ENCODE measurements around the gene CLRN2.

Gene CLRN2, protein sequence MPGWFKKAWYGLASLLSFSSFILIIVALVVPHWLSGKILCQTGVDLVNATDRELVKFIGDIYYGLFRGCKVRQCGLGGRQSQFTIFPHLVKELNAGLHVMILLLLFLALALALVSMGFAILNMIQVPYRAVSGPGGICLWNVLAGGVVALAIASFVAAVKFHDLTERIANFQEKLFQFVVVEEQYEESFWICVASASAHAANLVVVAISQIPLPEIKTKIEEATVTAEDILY

DNA sequence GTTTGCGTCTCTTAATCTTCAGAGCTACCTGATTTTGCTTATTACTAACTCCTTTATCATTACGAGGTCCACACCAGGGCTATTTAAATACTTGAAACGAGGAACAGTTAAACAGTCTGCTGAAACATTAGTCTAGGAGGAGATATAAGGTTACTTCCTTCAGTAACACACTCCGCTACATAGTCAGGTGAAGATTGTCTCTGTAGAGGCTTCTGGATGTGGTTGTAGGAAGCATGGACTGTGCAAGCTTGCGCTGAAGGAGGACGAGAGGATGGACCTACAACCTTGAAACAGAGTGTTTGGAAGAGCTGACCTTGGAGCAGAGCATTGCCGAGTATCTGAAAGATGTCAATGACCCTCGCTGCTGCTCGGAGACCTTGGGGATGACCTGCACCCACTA lies at the start of gene CLRN2:
Gene CLRN2 (plus strand): TSS at position 301 of the 400 bp plus-strand sequence. CDS start 102 bp downstream, outside the sequence.
- DNase-seq (ENCODE audit: low spot score), result no peak

DNA sequence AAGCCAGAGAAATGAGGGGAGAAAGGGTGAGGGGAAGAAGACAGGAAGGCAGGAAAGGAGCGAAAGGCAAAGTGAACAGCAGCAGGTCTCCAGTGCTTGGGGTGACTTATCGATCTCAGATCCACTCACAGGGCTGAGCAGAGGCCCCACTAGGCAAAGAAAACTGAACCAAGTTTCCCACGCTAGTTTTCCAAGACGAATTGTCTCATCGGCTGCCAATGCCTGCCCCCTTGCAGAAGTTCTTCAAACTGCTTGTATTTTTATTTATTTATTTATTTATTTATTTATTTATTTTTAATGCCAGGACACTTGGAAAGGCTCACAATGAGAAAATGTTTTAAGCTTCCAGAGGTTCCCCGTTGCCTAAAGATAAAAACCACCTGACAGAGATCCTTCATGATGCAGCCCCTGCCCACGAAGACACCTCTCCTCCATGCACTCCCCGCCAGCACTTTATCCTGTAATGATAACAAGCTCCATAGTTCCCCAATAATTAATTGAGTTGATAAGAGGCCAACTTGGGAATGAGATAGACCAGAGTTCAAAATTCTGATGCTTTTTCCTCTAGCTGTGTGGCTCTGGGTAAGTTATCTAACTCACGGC lies 46.2 kb upstream of the CLRN2 start:
- DNase-seq (ENCODE audit: low spot score), result no peak

GRCh38 chr4:17469931-17470674 lies 44.9 kb upstream of the CLRN2 start:
- no peak for DNase-seq (ENCODE audit: low spot score)

GRCh38 chr4:17475481-17475880 lies 39.5 kb upstream of the CLRN2 start:
- no peak for DNase-seq (ENCODE audit: low spot score)

DNA sequence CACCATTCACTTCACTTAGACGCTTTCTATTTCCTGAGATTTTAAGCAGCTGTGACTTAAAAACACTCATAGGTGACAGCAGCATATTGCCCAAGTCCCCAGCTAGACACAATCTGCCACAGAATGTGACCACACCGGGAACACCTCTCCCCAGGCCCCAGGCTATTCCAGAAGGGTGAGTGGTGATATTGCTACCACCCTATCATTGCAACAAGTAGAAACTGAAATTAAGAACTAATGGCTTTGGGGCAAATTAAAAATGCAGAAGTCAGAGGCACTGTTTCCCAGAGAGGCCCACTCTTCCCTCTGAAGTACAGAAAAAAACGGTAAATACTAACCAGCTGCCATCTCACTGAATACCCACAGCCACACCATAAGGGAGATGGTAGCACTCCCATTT lies 38.1 kb upstream of the CLRN2 start:
- no peak for DNase-seq (ENCODE audit: low spot score)

- no peak for DNase-seq (ENCODE audit: low spot score)
Observed at GRCh38 chr4:17477774-17478472, 37.0 kb upstream of the CLRN2 start.

GRCh38 chr4:17480210-17480927 lies 34.6 kb upstream of the CLRN2 start:
- DNase-seq (ENCODE audit: low spot score), result no peak

DNA sequence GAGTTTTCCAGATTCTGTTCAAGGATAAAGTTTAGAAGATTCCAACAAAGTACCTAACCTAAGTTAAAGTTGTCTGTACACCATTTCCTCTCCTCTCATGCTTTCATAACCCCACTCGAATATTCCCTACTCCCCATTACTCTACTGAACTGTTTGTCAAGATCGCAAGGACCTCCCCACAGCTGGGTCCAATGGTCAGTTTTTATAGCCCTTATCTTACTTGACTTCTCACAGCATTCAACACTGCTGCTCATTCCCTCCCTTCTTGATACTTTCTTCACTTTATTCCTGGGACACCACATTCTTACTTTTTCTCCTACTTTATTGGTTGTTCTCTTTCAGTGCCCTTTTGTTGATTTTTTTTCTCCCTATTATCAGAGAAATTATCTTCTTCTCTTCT lies 34.0 kb upstream of the CLRN2 start:
- DNase-seq (ENCODE audit: low spot score), result no peak

- DNase-seq (ENCODE audit: low spot score), result no peak
Observed at GRCh38 chr4:17482716-17483115, 32.2 kb upstream of the CLRN2 start.

GRCh38 chr4:17489123-17489522 lies 25.8 kb upstream of the CLRN2 start:
- DNase-seq (ENCODE audit: low spot score), result no peak

DNA sequence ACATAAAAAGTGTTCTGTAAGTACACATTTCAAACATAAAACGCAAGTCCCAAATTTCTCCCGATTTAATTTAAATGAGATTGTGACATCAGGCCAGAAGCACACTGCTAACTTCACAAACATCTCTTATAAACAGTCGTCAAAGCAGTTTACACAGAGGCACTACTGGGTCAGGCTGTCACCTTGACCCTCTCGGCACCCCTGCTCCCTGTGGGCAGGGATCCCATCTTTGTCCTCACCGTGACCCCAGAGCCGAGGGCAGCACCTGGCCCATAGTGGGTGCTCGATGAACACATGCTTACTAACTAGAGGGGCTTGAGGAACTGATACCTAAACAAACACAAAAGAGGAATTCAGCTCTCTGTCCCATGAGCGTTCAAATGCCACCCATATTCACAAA lies 25.2 kb upstream of the CLRN2 start:
- no peak for DNase-seq (ENCODE audit: low spot score)

DNA sequence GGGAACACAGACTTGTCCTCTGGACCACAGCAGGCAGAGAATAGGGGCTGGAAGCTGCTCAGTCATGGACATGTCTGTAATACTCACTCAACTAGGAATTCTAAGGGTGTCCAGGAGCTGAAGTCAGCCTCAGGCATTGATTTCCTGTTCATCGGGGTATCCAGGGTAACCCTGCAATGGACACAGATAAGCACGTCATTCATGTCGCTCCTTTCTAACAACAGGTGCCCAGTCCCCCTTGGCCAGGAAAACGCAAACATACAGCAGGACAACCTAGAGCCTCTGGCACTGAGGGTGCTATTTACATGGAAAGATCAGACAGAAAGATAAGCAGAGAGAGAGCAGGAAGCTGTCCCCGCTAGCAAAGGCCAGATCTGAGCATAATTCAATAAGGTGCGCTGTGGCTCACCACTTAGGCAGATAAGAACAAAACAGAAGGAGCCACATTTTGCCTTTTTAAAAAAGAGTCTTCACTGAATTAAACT lies 24.3 kb upstream of the CLRN2 start:
- no peak for DNase-seq (ENCODE audit: low spot score)

DNA sequence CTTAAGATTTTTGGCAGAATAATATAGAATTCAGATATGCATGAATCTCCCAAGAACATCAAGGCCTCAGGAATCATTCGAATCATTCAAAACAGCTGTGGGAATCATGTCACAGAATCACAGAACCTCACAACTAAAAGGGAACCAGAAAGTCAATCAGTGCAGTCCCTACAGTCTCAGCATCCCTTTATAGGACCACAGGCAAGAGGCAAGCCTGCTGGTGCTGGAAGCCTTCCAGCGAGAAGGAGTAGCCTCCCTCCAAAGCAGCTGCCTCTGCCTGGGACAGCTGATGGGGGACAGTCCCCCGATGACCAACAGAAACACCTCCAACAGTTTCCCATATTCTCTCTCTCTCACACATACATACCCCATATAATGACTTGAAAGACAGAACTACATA lies 23.8 kb upstream of the CLRN2 start:
- no peak for DNase-seq (ENCODE audit: low spot score)

DNA sequence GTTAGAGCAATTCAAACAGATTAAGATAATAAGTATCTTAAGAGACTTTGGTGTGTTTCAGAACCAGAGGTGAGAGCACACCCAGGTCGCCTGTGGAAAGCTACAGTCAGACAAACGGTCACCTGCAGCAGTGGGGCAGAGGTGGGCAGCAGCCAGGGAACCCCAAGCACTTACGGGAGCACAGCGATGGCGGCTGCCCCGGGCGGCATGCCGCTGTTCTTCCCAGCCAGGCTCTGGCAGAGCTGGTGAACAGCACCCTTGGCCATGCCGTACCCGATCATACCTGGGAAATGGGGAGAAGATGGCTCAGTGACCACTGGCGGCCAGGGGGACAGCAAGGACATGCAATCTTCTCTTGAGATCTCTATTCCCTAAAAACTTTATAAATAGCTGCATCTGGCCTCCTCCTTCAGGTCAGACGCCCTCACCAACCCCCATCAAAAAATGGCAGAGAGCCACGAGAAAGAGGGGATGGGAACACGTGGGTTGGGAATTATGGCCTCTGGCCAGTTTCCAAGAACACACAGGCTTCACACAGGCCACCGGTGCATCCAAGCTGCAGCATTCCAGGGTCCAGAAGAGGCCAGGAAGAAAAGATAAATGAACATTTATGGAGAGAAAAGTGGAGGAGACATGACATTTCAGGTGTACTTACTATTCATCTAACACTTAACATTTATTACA lies 22.8 kb upstream of the CLRN2 start:
- no peak for DNase-seq (ENCODE audit: low spot score)

DNA sequence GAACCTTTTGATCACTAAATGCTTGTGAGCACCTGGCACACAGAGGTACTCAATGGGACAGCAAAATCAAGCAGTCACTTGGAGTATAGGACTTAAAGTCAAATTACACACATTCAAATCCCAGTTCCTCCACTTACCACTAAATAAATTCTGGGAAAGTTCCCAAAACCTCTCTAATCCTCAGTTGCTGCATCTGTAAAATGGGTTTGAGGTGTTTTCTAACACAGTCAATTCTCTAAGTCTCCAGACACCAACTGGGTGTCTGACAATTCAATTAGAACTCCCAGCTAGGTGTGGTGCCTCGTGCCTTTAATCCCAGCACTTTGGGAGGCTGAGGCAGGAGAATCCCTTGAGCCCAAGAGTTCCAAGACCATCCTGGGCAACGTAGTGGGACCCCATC lies 22.1 kb upstream of the CLRN2 start:
- no peak for DNase-seq (ENCODE audit: low spot score)

DNA sequence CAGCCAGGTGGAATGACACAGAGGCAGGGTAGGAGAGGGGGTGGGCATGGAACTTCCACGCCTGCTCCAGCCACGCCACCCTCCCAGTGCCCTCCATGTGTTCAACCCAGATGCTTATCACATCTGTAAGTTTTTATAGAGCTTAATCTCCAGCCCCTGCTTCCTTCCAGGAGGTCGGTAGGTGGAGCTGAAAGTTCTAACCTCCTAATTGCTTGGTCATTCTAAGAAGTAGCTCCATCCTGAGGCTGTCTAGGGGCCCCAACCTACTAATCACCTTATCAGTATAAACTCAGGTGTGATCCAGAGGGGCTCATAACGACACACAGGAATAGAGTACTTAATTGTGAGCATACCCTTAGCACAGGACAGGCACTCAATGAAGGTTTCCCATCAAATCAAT lies 21.3 kb upstream of the CLRN2 start:
- no peak for DNase-seq (ENCODE audit: low spot score)

DNA sequence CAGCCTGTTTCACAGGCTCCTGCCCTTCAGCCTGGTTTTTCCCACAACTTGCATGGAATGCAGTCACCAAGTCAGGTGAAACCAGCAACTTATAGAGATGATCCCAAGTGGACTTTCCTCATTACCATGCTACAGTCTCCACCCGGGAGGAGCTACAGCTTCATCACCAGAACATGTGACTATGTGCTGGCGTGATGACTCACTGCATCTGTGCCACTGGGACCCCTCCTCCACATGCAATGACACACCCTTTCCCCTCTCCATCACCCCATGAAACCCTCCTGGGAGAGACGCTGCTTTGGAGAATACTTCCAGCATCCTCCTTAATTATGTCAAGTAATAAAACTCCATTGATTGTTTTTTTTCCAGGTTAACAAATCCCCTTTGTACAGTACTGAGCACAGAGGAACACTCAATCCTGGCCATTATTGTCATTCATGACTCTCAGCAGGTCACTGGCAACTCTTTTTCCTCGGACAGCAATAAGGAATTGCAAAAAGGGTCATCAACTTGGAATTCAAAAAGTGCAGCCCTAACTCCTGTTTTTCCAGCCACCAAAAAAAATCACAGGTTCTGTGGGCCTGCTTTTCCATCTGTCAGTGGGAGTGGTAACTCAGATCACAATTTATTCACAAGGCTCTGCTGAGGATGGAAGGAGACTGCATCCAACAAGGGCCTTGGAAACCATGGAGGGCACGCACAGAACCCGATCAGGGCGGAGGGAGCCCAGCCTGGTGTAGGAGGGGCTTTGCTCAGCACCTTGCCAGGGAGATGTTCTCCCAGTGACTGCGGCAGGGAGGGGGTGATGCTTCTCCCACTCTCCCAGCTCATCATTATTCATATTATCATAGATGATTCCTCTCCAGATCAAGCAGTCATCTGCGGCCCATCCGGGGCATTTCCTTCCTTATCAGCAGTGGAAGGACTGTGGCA lies 20.4 kb upstream of the CLRN2 start:
- DNase-seq (ENCODE audit: low spot score), result no peak

DNA sequence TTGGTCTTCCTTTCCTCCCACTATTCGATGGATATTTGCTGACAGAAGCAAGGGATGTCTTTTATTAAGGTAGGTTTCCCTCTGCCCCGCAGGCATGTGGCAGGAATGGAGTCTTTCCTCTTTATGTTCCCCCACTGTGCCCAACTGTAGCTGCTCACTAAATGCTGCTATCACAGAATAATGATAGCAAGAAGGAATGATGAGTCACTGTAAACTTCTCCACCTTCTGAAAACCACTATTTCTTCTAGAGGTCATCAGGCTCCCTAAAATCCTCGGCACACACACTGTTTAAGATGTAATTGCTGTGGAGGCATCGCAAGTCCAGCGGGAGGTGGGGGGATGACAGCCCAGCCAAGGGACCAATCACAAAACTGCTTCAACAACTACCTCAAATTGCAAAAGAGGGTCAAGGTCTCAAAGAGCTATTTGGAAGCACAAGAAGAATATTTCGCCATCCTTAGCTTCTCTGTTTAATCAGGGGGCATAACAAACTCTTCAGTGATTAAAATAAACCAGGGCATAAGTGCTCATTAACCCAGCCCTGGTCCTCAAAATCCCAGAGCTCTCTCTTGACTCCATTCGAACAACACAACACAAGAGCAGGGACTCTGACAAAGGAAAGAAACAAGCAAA lies 17.0 kb upstream of the CLRN2 start:
- no peak for DNase-seq (ENCODE audit: low spot score)

GRCh38 chr4:17500574-17500973 lies 14.4 kb upstream of the CLRN2 start:
- DNase-seq (ENCODE audit: low spot score), result no peak

GRCh38 chr4:17502756-17503155 lies 12.2 kb upstream of the CLRN2 start:
- no peak for DNase-seq (ENCODE audit: low spot score)

Data from CD4-positive, alpha-beta T cell treated with Interleukin-15 for 4 hours (primary cell).